Measurements from ENCODE around the gene C11orf71. TPM values are rescaled to one million over a fixed set of nuclear protein-coding genes. Genes with fewer than 3 reads are reported as not detected.

The C11orf71 gene
- total RNA-seq, 4 donors from 2014 or later = 4.8 to 9.8 (median 6.0) TPM

GRCh38 chr11:114377612-114378267 is 22.6 kb downstream of the C11orf71 start:
- ATAC-seq (ENCODE audit: low FRiP score) (no peak), DNase-seq (ENCODE audit: low spot score) (no peak)
- TF ChIP-seq CTCF (IDR thresholded peaks at IDR 0.05) = no peak

- TF ChIP-seq CTCF (IDR thresholded peaks at IDR 0.05) = no peak
- ATAC-seq (ENCODE audit: low FRiP score) = no peak
- no peak for DNase-seq (ENCODE audit: low spot score)
These were observed 25.3 kb downstream of the C11orf71 start for GRCh38 chr11:114375052-114375451.

- DNase-seq (ENCODE audit: low spot score) (no peak), ATAC-seq (ENCODE audit: low FRiP score) (no peak)
- no peak for TF ChIP-seq CTCF (IDR thresholded peaks at IDR 0.05)
These were observed 31.2 kb downstream of the C11orf71 start for GRCh38 chr11:114368918-114369680.

- no peak for TF ChIP-seq CTCF (IDR thresholded peaks at IDR 0.05)
These were observed 32.9 kb downstream of the C11orf71 start for GRCh38 chr11:114367244-114367957.

GRCh38 chr11:114366331-114367243 is 33.7 kb downstream of the C11orf71 start:
- no peak for TF ChIP-seq CTCF (IDR thresholded peaks at IDR 0.05)
- DNase-seq (ENCODE audit: low spot score) = no peak
- no peak for ATAC-seq (ENCODE audit: low FRiP score)

More at GRCh38 chr11:114367244-114367957, 32.9 kb downstream of the C11orf71 start:
- ATAC-seq (ENCODE audit: low FRiP score) = no peak
- DNase-seq (ENCODE audit: low spot score) = no peak

GRCh38 chr11:114362958-114363357 is 37.4 kb downstream of the C11orf71 start:
- TF ChIP-seq CTCF (IDR thresholded peaks at IDR 0.05) = no peak
- ATAC-seq (ENCODE audit: low FRiP score) (no peak), DNase-seq (ENCODE audit: low spot score) (no peak)
